ENCODE data around the gene FYN. TPM values are rescaled to one million over a fixed set of nuclear protein-coding genes. Genes with fewer than 3 reads are reported as not detected.
A peak's percentile ranks its signal among the peaks of the same experiment; 100 is the strongest.

FYN gene
- total and polyA plus RNA-seq, 2 of the 4 experiments (the other 2 are of a cell fraction), result 30.8 to 36.4 TPM

DNA sequence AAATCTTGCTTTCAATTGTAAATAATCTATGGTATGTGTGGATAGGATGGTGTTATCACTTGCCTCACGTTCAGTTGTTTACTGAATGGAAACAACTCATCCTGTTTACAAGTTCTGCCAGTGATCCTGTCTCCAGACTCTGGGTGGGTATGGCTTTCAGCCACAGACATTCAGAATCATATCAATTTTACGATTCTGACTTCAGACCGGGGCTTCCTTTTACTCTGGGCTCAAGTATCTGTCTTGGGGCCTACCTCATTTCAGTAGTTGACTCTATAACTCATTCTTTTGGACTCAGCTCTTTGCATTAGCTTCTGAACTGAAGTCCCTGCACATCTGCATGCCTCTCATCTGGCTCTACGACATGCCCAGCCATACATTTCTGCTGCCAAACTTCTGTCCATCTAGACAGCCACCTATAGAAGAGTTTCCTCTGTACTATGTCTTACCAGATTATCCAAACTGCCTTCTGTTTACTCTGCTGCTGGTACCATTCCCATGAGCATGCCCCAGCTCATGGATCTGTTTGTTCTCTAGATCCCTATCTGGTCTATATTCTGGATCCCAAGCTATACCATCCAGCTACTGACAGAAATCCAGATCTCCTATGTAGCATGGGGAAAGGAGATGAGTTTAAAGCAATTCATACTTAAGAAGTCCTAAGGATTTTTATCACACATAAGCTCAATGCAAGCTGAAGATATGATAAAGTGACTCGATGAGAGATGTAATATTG lies 34.3 kb downstream of the FYN start:
- TF ChIP-seq, protein P1, sequence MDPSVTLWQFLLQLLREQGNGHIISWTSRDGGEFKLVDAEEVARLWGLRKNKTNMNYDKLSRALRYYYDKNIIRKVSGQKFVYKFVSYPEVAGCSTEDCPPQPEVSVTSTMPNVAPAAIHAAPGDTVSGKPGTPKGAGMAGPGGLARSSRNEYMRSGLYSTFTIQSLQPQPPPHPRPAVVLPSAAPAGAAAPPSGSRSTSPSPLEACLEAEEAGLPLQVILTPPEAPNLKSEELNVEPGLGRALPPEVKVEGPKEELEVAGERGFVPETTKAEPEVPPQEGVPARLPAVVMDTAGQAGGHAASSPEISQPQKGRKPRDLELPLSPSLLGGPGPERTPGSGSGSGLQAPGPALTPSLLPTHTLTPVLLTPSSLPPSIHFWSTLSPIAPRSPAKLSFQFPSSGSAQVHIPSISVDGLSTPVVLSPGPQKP (IDR thresholded peaks at IDR 0.05; ENCODE audit: borderline replicate concordance, low read depth, low read length), result no peak
- TF ChIP-seq, protein P2, sequence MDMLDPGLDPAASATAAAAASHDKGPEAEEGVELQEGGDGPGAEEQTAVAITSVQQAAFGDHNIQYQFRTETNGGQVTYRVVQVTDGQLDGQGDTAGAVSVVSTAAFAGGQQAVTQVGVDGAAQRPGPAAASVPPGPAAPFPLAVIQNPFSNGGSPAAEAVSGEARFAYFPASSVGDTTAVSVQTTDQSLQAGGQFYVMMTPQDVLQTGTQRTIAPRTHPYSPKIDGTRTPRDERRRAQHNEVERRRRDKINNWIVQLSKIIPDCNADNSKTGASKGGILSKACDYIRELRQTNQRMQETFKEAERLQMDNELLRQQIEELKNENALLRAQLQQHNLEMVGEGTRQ (IDR thresholded peaks at IDR 0.05; ENCODE audit: low read depth, low read length), result no peak
- TF ChIP-seq MAFK (IDR thresholded peaks at IDR 0.05; ENCODE audit: low read depth, low read length), result no peak
- TF ChIP-seq, protein P3, sequence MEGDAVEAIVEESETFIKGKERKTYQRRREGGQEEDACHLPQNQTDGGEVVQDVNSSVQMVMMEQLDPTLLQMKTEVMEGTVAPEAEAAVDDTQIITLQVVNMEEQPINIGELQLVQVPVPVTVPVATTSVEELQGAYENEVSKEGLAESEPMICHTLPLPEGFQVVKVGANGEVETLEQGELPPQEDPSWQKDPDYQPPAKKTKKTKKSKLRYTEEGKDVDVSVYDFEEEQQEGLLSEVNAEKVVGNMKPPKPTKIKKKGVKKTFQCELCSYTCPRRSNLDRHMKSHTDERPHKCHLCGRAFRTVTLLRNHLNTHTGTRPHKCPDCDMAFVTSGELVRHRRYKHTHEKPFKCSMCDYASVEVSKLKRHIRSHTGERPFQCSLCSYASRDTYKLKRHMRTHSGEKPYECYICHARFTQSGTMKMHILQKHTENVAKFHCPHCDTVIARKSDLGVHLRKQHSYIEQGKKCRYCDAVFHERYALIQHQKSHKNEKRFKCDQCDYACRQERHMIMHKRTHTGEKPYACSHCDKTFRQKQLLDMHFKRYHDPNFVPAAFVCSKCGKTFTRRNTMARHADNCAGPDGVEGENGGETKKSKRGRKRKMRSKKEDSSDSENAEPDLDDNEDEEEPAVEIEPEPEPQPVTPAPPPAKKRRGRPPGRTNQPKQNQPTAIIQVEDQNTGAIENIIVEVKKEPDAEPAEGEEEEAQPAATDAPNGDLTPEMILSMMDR (conservative IDR thresholded peaks at IDR 0.05; ENCODE audit: low read depth, low read length), result no peak
- TF ChIP-seq RFX5 (IDR thresholded peaks at IDR 0.05; ENCODE audit: low read depth, low read length), result no peak
- TF ChIP-seq FOS (IDR thresholded peaks at IDR 0.05; ENCODE audit: low read depth, low read length), result no peak
- TF ChIP-seq CEBPB (IDR thresholded peaks at IDR 0.05; ENCODE audit: low read depth, low read length), result no peak
- no peak for TF ChIP-seq CHD1 (IDR thresholded peaks at IDR 0.05; ENCODE audit: low read depth, low read length)
- TF ChIP-seq RAD21 (IDR thresholded peaks at IDR 0.05; ENCODE audit: low read length), result no peak
- no peak for TF ChIP-seq NFE2L2 (IDR thresholded peaks at IDR 0.05; ENCODE audit: low read depth, low read length)
- no peak overlapping the region for H2BK5ac ChIP-seq (ENCODE audit: low read depth, low read length, poor library complexity, severe bottlenecking)
- H3K79me1 ChIP-seq (ENCODE audit: low read depth in 1 of 2, low read length in 2 of 2), result peaks cover 33 to 38% of the 10 kb centered on the region in 2 experiments
- peaks cover 13% of the 10 kb centered on the region for H3K9me1 ChIP-seq (ENCODE audit: insufficient read depth, low read length)
- H3K4ac ChIP-seq (ENCODE audit: low read depth, low read length), result no peak overlapping the region
- no peak overlapping the region for H3K9ac ChIP-seq (ENCODE audit: low read depth, low read length)
- no peaks in the 10 kb centered on the region for H3K9me3 ChIP-seq (ENCODE audit: control insufficient read depth, insufficient read depth, low read length)
- in situ Hi-C loops (cut with MboI; ENCODE audit: low sequenced_read_pairs) (no loop called here), dilution Hi-C loops (cut with HindIII; ENCODE audit: low sequenced_read_pairs, unreplicated experiment) (no loop called here), intact Hi-C loops (cut with micrococcal nuclease) (no loop called here)
- H3K18ac ChIP-seq (ENCODE audit: low read depth, low read length), result no peak overlapping the region
- H4K5ac ChIP-seq (ENCODE audit: low read depth, low read length), result no peak overlapping the region
- H2AK9ac ChIP-seq (replicated peaks; ENCODE audit: low read depth, low read length, poor library complexity), result no peak overlapping the region
- H2BK20ac ChIP-seq (ENCODE audit: low read depth, low read length), result no peak overlapping the region
- peaks cover 7% of the 10 kb centered on the region; the same call in 1 of the 2 replicates for H4K20me1 ChIP-seq (ENCODE audit: insufficient read depth, low read length)
- WGBS, 2 experiments (ENCODE audit: extremely low coverage in 2 of 2, insufficient read length in 1 of 2), result 72% methylated on average over 3 of the region's 5 CpGs; no CpG with 5 or more reads in 1 of the 2 experiments
- no peak overlapping the region for H3K4me3 ChIP-seq (ENCODE audit: insufficient read depth, low read depth, low read length)
- no peak overlapping the region for H3K27ac ChIP-seq (ENCODE audit: insufficient read depth, low read length)
- no peak overlapping the region for H4K8ac ChIP-seq (ENCODE audit: low read depth in 2 of 2, low read length in 2 of 2)
- H4K91ac ChIP-seq (ENCODE audit: insufficient read depth, low read depth, low read length), result no peak overlapping the region
- H2BK15ac ChIP-seq (ENCODE audit: low read depth, low read length), result no peak overlapping the region
- 0 out of 2 replicates have a peak, but pooled peaks cover 2% of the 10 kb centered on the region for H3K36me3 ChIP-seq (ENCODE audit: control insufficient read depth, insufficient read depth, low read length)
- H2AFZ ChIP-seq (replicated peaks; ENCODE audit: low read length, poor library complexity), result no peak overlapping the region
- H3K56ac ChIP-seq (ENCODE audit: extremely low read depth, insufficient read depth, low read length), result no peak overlapping the region
- ChIA-PET CTCF (no interaction called here), POLR2A (ENCODE audit: unreplicated experiment) (no interaction called here)
- peak; percentile 28; the same call in 1 of the 2 replicates for ATAC-seq (ENCODE audit: low read depth)
- H3K4me2 ChIP-seq (ENCODE audit: low read depth, low read length), result no peak overlapping the region
- BruUV-seq (replicated peaks), result no TSS peak
- H3K4me1 ChIP-seq (ENCODE audit: control insufficient read depth, insufficient read depth, low read length), result peaks cover 12% of the 10 kb centered on the region
- no peak for DNase-seq
- H2AK5ac ChIP-seq (ENCODE audit: low read depth, low read length), result no peak overlapping the region
- no peak overlapping the region for H3K14ac ChIP-seq (replicated peaks; ENCODE audit: low read depth, low read length)
- no peak overlapping the region for H2BK120ac ChIP-seq (ENCODE audit: low read depth, low read length)
- no peak overlapping the region for H3K23ac ChIP-seq (ENCODE audit: low read depth, low read length)
- H3K27me3 ChIP-seq (ENCODE audit: control insufficient read depth, insufficient read depth, low read length), result no peaks in the 10 kb centered on the region

Measured in IMR-90 (cell line).